ENCODE data around the gene CDSN.

GRCh38 chr6:31142361-31142761 lies 22.1 kb upstream of the CDSN start:
- TF ChIP-seq, protein P1, sequence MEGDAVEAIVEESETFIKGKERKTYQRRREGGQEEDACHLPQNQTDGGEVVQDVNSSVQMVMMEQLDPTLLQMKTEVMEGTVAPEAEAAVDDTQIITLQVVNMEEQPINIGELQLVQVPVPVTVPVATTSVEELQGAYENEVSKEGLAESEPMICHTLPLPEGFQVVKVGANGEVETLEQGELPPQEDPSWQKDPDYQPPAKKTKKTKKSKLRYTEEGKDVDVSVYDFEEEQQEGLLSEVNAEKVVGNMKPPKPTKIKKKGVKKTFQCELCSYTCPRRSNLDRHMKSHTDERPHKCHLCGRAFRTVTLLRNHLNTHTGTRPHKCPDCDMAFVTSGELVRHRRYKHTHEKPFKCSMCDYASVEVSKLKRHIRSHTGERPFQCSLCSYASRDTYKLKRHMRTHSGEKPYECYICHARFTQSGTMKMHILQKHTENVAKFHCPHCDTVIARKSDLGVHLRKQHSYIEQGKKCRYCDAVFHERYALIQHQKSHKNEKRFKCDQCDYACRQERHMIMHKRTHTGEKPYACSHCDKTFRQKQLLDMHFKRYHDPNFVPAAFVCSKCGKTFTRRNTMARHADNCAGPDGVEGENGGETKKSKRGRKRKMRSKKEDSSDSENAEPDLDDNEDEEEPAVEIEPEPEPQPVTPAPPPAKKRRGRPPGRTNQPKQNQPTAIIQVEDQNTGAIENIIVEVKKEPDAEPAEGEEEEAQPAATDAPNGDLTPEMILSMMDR (conservative IDR thresholded peaks at IDR 0.05; ENCODE audit: low read depth, low read length) = no peak
- TF ChIP-seq MAZ (IDR thresholded peaks at IDR 0.05; ENCODE audit: borderline replicate concordance, low read depth, low read length) = no peak
- no peak for TF ChIP-seq USF2 (IDR thresholded peaks at IDR 0.05; ENCODE audit: low read depth, low read length)
- TF ChIP-seq SMC3 (IDR thresholded peaks at IDR 0.05; ENCODE audit: low read depth, low read length) = no peak
- TF ChIP-seq POLR2A (IDR thresholded peaks at IDR 0.05; ENCODE audit: low read depth, low read length) = no peak
- TF ChIP-seq CHD1 (IDR thresholded peaks at IDR 0.05; ENCODE audit: low read depth, low read length) = no peak
- no peak for TF ChIP-seq FOS (IDR thresholded peaks at IDR 0.05; ENCODE audit: low read depth, low read length)
- TF ChIP-seq MAFK (IDR thresholded peaks at IDR 0.05; ENCODE audit: low read depth, low read length) = no peak
- TF ChIP-seq, protein P2, sequence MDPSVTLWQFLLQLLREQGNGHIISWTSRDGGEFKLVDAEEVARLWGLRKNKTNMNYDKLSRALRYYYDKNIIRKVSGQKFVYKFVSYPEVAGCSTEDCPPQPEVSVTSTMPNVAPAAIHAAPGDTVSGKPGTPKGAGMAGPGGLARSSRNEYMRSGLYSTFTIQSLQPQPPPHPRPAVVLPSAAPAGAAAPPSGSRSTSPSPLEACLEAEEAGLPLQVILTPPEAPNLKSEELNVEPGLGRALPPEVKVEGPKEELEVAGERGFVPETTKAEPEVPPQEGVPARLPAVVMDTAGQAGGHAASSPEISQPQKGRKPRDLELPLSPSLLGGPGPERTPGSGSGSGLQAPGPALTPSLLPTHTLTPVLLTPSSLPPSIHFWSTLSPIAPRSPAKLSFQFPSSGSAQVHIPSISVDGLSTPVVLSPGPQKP (IDR thresholded peaks at IDR 0.05; ENCODE audit: borderline replicate concordance, low read depth, low read length) = no peak
